GM19193 (cell line): ENCODE data around the gene ITIH5.

ENCODE experiments used
- POLR2A ChIP-seq: IDR thresholded peaks from 4 replicates; pipeline ENCODE4 v1.6.1; 2011; ENCODE audit not compliant: insufficient read depth, insufficient read length; ENCODE audit errors: extremely low read depth

ITIH5 gene

GRCh38 chr10:7649673-7650300, 17.0 kb downstream of the ITIH5 start:
- TF ChIP-seq POLR2A, result no peak

GRCh38 chr10:7647062-7647664, 19.6 kb downstream of the ITIH5 start:
- no peak for TF ChIP-seq POLR2A

- TF ChIP-seq POLR2A, result no peak
Measured at GRCh38 chr10:7642491-7643011, 24.2 kb downstream of the ITIH5 start.

DNA sequence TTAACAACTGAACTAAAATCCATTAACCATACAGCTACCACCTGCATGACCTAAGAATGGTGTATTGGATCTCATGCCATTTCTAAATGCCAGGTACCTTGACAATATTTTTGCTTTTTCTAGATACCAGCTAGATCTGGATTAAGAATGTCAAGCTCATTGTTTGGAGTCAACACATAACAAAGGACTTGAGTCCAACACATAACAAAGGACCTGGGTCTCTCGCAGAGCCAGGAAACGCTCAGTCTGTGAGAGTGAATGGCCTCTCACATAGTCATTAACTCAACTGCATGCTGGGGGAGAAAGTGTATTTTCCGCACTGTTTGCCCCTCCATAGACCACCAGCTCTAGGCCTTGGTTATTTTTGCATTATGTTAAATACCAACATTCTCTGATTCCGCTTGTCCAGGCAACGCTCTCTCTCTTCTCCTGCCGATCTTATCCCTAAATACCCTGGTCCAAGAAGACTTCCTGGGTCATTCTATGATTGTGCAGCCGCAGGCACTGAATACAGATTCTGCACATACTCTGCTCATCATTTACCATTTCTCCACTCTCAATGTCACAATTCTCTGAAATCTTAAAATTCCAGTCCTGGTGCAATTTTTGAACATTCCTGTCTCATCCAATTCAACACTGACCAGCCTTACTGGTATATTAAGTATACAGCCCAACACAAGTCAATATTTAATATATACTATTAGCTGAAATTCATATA, 31.2 kb downstream of the ITIH5 start:
- no peak for TF ChIP-seq POLR2A

DNA sequence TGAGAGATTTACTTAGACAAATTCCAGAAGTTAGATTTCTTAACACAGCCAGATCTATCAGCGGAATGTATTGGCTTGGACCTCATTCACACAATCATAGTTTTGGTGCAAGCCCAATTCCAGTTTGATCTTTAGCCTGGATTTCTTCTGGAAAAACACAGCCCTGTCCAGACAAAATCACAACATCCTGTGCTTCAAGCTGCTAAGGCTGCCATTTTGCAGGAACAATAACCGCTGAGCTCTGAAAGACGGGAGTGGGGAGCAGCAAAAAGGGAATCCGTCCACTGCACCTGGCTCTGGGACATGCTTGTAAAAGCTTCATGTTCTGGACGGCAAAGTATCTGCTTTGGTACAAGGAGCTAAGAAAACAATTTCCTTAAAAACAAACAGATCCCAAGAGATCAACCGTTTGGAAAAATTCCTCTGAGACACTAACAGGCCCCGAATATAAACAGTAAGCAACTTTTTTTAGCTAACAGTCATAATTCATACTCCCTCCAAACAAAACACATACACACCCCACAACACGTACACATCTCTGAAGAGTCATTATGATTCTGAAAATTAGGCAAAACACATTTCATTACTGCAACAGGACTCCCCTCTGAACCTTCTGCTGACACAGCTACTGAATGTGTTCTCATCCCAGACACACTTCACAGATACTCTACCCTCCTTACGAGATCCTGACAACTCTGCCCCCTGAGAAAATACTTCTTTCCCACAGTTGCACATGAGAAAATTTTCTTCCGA, 32.4 kb downstream of the ITIH5 start:
- TF ChIP-seq POLR2A, result no peak

GRCh38 chr10:7626283-7626682, 40.5 kb downstream of the ITIH5 start:
- TF ChIP-seq POLR2A, result no peak

DNA sequence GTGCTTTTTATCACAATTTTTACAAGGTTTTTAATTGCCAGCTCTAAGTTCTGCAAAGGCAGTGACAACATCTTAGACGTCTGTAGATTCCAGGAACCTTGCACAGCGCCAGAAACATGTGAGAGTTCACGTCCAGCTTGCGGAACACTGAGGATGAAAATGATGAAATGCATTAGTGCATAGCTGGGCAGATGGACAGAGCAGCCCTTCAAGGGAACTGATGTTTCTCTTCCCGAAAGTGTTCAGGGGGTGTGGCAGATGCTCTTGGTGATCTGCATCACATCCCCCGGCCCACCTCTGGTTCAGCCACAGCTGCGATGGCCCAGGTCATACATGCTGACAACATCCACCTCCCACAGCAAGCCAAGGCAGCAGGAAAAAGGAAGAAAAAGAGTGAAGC, 40.9 kb downstream of the ITIH5 start:
- no peak for TF ChIP-seq POLR2A

DNA sequence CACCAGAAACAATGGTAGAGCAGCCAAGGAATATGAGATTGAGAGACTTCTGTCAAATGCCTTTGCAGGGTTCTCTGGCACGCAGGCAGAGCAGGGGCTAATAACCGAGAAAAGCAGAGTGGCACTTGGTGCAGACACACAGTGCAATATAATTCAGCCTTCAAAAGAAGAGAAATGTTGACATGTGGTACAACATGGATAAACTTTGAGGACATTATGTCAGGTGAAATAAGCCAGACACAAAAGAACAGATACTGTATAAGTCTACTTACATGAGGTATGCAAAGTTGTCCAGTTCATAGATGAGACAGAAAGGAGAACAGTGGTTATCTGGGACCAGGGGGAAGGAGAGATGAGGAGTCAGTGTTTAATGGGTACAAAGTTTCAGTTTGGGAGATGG, 41.8 kb downstream of the ITIH5 start:
- no peak for TF ChIP-seq POLR2A

- TF ChIP-seq POLR2A, result no peak
Measured at GRCh38 chr10:7622969-7623368, 43.8 kb downstream of the ITIH5 start.

GRCh38 chr10:7618461-7618860, 48.3 kb downstream of the ITIH5 start:
- no peak for TF ChIP-seq POLR2A

DNA sequence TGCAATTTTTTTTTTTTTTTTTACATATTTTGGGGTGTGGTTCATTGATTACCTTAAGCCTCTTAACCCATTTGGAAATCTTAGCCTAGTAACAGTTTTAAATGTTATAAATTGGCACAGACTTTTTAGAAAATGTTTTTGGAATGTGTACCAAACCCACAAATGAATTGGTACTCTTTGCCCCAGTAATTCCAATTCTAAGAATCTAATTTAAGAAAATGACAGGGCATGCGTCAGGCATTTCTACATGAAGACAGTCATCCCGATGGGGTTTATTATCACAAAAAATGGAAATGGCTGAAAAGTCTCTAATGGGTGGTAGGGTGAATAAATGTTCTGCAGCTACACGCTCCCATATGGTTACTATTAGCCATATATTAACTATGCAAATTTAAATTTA, 54.9 kb downstream of the ITIH5 start:
- TF ChIP-seq POLR2A, result no peak

DNA sequence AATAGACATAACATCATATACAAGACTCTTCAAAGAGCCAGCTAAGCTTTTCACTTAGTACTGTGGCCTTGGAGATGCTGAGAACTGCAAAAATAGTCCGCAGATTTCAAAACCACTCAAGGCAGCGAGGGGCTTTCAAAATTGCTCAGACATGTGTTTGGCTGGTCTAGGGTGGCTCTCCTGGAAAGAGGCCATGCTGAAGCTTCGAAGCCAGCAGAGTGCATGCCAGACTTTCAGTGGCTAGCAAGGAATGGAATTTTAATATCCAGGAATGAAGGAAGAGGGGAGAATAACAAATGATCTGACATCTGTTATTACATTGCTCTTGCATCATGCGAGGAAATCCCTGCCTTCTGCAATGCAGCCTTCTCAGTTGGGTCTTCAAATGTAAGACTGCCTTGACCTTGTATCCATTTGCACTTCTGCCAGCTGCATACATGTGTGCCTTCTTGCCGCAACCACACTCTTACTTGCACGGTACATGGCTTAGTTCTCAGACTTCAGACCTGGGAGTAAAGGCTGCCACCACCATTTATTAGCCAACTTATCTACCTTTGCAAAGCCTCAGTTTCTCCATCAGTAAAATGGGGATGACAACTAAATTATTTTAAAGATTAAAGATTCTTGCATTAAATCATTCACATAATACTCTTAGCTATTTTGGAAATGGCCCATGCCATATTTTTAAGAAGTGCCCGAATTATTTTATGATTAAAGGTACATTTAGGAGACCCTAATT, 55.9 kb downstream of the ITIH5 start:
- TF ChIP-seq POLR2A, result no peak

GRCh38 chr10:7610026-7610425, 56.7 kb downstream of the ITIH5 start:
- no peak for TF ChIP-seq POLR2A

DNA sequence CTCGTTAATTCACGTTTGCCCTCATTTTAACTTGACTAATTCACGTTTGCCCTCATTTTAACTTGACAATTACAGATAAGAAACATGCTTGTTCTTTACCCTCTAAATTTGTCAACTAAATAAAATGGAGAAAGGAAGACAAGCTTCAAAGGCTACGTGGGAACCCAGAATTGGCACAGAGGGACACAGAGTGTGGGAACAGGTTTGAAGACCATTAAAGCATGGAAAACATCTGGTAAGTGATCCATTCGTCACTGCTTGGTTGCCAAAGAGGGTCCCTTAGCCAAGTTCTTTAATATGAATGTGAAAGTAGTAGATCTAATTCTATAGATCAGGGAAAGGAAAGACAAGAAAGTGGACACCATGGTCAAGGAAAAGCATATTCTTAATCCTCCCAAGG, 57.2 kb downstream of the ITIH5 start:
- TF ChIP-seq POLR2A, result no peak
